Suprapubic skin (tissue), 4 donors: ENCODE measurements around the gene TSHZ2.

Experiments used
- CTCF ChIP-seq, 2 donors: fragments of 200-600 bp in 1 of 2; fragments of 450-650 bp in 1 of 2; sonication (generic) in 1 of 2; IDR thresholded peaks; one replicate each; pipeline ENCODE4 v1.5.1; 2016 to 2019; ENCODE audit warnings: antibody characterized with exemption in 2 of 2, mild to moderate bottlenecking in 1 of 2, moderate library complexity in 1 of 2
- POLR2A ChIP-seq, 2 donors: fragments of 450-650 bp; IDR thresholded peaks; one replicate each; pipeline ENCODE4 v1.6.1; 2017; ENCODE audit warnings: antibody characterized with exemption in 2 of 2, mild to moderate bottlenecking in 2 of 2, moderate library complexity in 2 of 2
- POLR2AphosphoS5 ChIP-seq, 3 donors: sonication (generic); formaldehyde crosslinking; IDR thresholded peaks; one replicate each; pipeline ENCODE4 v1.6.1; 2017; ENCODE audit warnings: antibody characterized with exemption in 3 of 3

GRCh38 chr20:53413186-53413631, 441.1 kb downstream of the TSHZ2 start:
- no peak for TF ChIP-seq POLR2A (IDR thresholded peaks at IDR 0.05)
- TF ChIP-seq CTCF (IDR thresholded peaks at IDR 0.05): no peak
- no peak for TF ChIP-seq POLR2AphosphoS5 (IDR thresholded peaks at IDR 0.05)
